Activated naive CD8-positive, alpha-beta T cell (primary cell): ENCODE measurements around the gene CPT1B.
A peak's percentile ranks its signal among the peaks of the same experiment; 100 is the strongest.

Experiments used
- H3K27ac Mint-ChIP-seq: one replicate; pipeline ENCODE4 v1.8.0; 2021; ENCODE audit warnings: mixed read lengths
- H3K27me3 Mint-ChIP-seq: one replicate; pipeline ENCODE4 v1.8.0; 2021; ENCODE audit warnings: mixed read lengths
- H3K36me3 Mint-ChIP-seq: one replicate; pipeline ENCODE4 v1.8.0; 2021; ENCODE audit warnings: mixed read lengths
- H3K4me1 Mint-ChIP-seq: one replicate; pipeline ENCODE4 v1.8.0; 2021; ENCODE audit warnings: low read depth, mixed read lengths
- H3K4me3 Mint-ChIP-seq: one replicate; pipeline ENCODE4 v1.8.0; 2021; ENCODE audit warnings: mild to moderate bottlenecking, mixed read lengths
- H3K9me3 Mint-ChIP-seq: one replicate; pipeline ENCODE4 v1.8.0; 2021; ENCODE audit warnings: low read depth, mixed read lengths

CPT1B gene

GRCh38 chr22:50604256-50605001 lies 26.2 kb upstream of the CPT1B start:
- Mint-ChIP-seq H3K4me1 (peaks cover 15% of the 10 kb centered on the region), H3K4me3 (no peak overlapping the region), H3K36me3 (no peaks in the 10 kb centered on the region), H3K27ac (no peak overlapping the region), H3K9me3 (no peaks in the 10 kb centered on the region), H3K27me3 (peaks cover 21% of the 10 kb centered on the region)

DNA sequence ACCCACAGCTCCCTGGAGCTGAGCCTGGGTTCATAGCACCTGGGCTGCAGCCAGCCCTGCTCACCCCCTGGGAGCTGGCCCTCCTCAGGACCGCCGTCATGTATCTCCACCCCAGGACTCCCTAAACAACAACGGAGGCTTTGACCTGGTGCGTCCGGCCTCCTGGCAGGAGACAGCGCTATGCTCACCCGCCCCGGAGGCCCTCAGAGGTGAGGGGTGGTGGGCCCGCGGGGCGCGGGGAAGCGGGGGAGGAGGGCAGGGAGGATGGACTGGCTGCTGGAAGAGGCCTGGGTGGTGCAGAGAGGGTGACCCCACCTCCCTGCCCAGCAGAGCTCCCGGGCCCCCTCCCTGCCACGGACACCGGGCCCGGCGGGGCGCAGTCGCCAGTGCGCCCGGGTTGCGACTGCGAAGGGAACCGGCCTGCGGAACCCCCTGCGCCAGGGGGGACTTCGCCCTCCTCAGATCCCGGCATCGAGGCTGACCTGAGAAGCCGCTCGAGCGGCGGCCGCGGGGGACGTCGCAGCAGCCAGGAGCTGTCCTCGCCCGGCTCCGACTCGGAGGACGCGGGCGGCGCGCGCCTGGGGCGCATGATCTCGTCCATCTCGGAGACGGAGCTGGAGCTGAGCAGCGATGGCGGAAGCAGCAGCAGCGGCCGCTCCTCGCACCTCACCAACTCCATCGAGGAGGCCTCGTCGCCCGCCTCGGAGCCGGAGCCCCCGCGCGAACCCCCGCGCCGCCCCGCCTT lies 25.5 kb upstream of the CPT1B start:
- H3K9me3 Mint-ChIP-seq: no peaks in the 10 kb centered on the region
- H3K4me1 Mint-ChIP-seq: peaks cover 15% of the 10 kb centered on the region
- H3K36me3 Mint-ChIP-seq: no peaks in the 10 kb centered on the region
- no peak overlapping the region for H3K27ac Mint-ChIP-seq
- H3K4me3 Mint-ChIP-seq: no peak overlapping the region
- H3K27me3 Mint-ChIP-seq: peaks cover 21% of the 10 kb centered on the region

DNA sequence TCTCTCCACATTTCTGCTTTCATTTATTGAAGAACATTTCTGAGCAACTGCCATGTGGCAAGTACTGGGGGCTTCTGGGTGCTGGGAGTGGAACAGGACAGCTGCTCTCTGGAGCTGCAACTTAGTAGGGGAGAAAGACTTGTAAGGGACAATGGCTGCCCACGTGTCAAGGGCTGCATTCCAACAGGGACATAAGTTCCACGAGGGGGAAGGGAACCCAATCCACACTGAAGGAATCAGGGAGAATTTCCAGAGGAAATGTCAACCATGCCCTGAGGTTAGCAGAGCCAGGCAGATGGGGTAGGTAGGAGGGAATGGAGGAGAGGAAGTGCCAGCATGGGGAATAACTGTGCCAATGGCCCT lies 24.1 kb upstream of the CPT1B start:
- H3K36me3 Mint-ChIP-seq: peaks cover 2% of the 10 kb centered on the region
- H3K9me3 Mint-ChIP-seq: no peaks in the 10 kb centered on the region
- peak overlapping the region; percentile 77 for H3K4me3 Mint-ChIP-seq
- H3K27me3 Mint-ChIP-seq: peaks cover 20% of the 10 kb centered on the region
- no peak overlapping the region for H3K27ac Mint-ChIP-seq
- H3K4me1 Mint-ChIP-seq: peaks cover 15% of the 10 kb centered on the region

GRCh38 chr22:50601669-50602337 lies 23.6 kb upstream of the CPT1B start:
- no peak overlapping the region for H3K27ac Mint-ChIP-seq
- H3K27me3 Mint-ChIP-seq: peaks cover 19% of the 10 kb centered on the region
- no peaks in the 10 kb centered on the region for H3K9me3 Mint-ChIP-seq
- peak overlapping the region; percentile 77 for H3K4me3 Mint-ChIP-seq
- peaks cover 5% of the 10 kb centered on the region for H3K36me3 Mint-ChIP-seq
- H3K4me1 Mint-ChIP-seq: peaks cover 15% of the 10 kb centered on the region

- Mint-ChIP-seq H3K9me3 (no peaks in the 10 kb centered on the region), H3K4me1 (peaks cover 15% of the 10 kb centered on the region), H3K27ac (no peak overlapping the region), H3K27me3 (peaks cover 19% of the 10 kb centered on the region), H3K4me3 (peak overlapping the region; percentile 77), H3K36me3 (peaks cover 8% of the 10 kb centered on the region)
Observed at GRCh38 chr22:50600967-50601668, 22.9 kb upstream of the CPT1B start.

- no peak within 1 kb of the TSS for H3K27ac Mint-ChIP-seq
- H3K27me3 Mint-ChIP-seq: peaks cover 19% of the 10 kb centered on the region
- peaks cover 8% of the 10 kb centered on the region for H3K36me3 Mint-ChIP-seq
- peaks cover 15% of the 10 kb centered on the region for H3K4me1 Mint-ChIP-seq
- no peaks in the 10 kb centered on the region for H3K9me3 Mint-ChIP-seq
- peak within 1 kb of the TSS; percentile 77 for H3K4me3 Mint-ChIP-seq
Observed at GRCh38 chr22:50600538-50600937, 22.3 kb upstream of the CPT1B start, which contains the start of gene MAPK8IP2. TSS of gene MAPK8IP2 (plus strand) at chr22:50600793. CDS start at chr22:50600819, 26 bp downstream.

GRCh38 chr22:50599816-50600455 lies 21.7 kb upstream of the CPT1B start:
- Mint-ChIP-seq H3K27me3 (peaks cover 19% of the 10 kb centered on the region), H3K27ac (no peak overlapping the region), H3K36me3 (peaks cover 8% of the 10 kb centered on the region), H3K4me3 (peak overlapping the region; percentile 74), H3K9me3 (no peaks in the 10 kb centered on the region), H3K4me1 (peaks cover 15% of the 10 kb centered on the region)

- peaks cover 11% of the 10 kb centered on the region for H3K27me3 Mint-ChIP-seq
- no peak overlapping the region for H3K4me3 Mint-ChIP-seq
- no peaks in the 10 kb centered on the region for H3K9me3 Mint-ChIP-seq
- peaks cover 8% of the 10 kb centered on the region for H3K36me3 Mint-ChIP-seq
- no peak overlapping the region for H3K27ac Mint-ChIP-seq
- H3K4me1 Mint-ChIP-seq: peaks cover 9% of the 10 kb centered on the region
Observed at GRCh38 chr22:50597097-50597496, 18.9 kb upstream of the CPT1B start.

GRCh38 chr22:50595189-50595588 lies 17.0 kb upstream of the CPT1B start:
- Mint-ChIP-seq H3K4me3 (no peak overlapping the region), H3K27ac (no peak overlapping the region), H3K4me1 (peaks cover 4% of the 10 kb centered on the region), H3K9me3 (no peaks in the 10 kb centered on the region), H3K27me3 (peaks cover 5% of the 10 kb centered on the region), H3K36me3 (peaks cover 8% of the 10 kb centered on the region)

DNA sequence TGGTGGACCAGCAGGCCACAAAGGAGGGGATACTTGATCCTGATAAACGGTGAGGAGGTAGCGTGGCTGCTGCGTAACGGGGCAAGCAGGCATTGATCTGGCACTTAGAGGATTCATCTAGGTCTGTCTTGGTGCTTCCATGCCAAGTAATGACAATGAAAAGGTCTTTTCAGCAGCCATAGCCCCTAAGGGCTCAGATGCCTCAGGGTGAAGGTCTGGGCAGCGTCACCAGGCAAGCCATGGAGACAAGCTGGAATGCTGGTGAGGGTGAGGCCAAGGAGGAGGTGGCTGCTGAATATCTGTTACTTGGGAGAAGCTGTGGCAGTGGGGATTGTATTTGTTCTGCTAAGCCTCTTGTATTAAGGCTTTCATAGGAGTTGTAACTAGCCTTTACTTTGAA lies 9.2 kb upstream of the CPT1B start:
- Mint-ChIP-seq H3K27me3 (no peaks in the 10 kb centered on the region), H3K4me1 (peaks cover 9% of the 10 kb centered on the region), H3K9me3 (no peaks in the 10 kb centered on the region), H3K4me3 (no peak overlapping the region), H3K27ac (no peak overlapping the region), H3K36me3 (no peaks in the 10 kb centered on the region)

DNA sequence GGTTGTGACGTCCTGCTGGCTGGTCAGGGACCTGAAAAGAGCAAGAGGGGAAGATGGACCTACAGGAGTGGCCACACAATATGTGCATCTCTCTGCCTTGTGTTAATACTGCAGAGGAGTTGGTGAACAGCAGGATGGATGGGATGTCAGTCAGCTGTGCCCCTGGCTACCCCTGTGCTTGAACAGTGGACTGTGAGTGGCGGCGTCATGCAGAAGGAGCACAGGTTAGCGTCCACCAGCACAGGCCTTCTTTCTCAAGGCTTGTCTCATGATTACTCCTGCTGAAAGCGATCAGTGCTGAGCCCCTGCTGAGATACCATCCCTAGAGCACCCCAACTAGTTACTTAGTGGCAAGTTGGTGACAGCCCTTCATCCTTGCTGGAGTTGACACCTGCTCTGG lies 8.2 kb upstream of the CPT1B start:
- Mint-ChIP-seq H3K27ac (no peak overlapping the region), H3K27me3 (no peaks in the 10 kb centered on the region), H3K4me1 (peaks cover 12% of the 10 kb centered on the region), H3K4me3 (no peak overlapping the region), H3K9me3 (no peaks in the 10 kb centered on the region), H3K36me3 (no peaks in the 10 kb centered on the region)

DNA sequence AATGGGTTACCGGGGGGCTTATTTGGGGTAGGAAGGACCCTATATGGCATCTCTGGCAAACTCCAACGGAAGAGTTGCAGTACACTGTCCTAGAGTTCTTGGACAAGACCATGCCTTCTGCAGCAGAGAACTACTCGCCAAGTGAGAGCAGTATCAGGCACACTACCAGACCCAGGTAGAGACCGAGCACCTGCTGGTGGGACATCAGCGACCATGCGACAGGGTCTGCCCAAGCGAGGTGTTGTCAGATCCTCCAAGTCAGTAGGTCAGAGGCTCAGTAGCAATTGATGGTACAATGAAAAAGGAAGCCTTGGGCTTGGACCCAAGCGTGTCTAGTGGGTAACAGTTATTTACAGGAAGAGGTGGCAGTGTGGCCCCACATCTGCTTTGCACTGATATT lies 7.6 kb upstream of the CPT1B start:
- Mint-ChIP-seq H3K4me3 (no peak overlapping the region), H3K4me1 (peaks cover 13% of the 10 kb centered on the region), H3K36me3 (no peaks in the 10 kb centered on the region), H3K9me3 (no peaks in the 10 kb centered on the region), H3K27ac (no peak overlapping the region), H3K27me3 (no peaks in the 10 kb centered on the region)

DNA sequence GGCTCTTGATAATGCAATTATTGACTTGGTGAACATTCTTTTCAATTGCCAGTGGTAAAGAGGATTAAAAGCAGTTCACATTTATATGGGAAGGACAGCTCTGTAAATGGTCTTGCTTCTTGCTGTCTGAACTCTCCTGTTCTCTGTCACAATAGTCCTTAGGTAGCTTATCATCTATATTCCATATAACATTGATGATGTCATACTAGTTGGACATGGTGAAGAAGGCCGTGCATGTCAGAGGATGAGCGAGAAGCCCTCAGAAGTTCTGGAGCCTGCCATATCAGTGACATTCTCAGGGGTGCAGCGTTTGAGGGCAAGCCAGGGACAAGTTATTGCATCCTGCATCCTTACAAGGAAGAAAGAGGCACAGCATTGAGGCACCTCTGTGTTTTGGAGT lies 7.0 kb upstream of the CPT1B start:
- H3K9me3 Mint-ChIP-seq: no peaks in the 10 kb centered on the region
- H3K4me3 Mint-ChIP-seq: no peak overlapping the region

More for the DNA sequence above, 7.0 kb upstream of the CPT1B start:
- Mint-ChIP-seq H3K27ac (no peak overlapping the region), H3K4me1 (peaks cover 14% of the 10 kb centered on the region), H3K36me3 (no peaks in the 10 kb centered on the region), H3K27me3 (no peaks in the 10 kb centered on the region)
